GM12891 (cell line): ENCODE results near the gene CYP4F12.

Experiments used
- POLR2A ChIP-seq: IDR thresholded peaks from 2 replicates; pipeline ENCODE4 v1.6.1; 2011; ENCODE audit warnings: low read depth, low read length, control low read depth
- POLR2AphosphoS5 ChIP-seq: IDR thresholded peaks from 2 replicates; pipeline ENCODE4 v1.6.1; 2011; ENCODE audit warnings: low read depth, low read length, control low read depth
- POU2F2 ChIP-seq: IDR thresholded peaks from 2 replicates; pipeline ENCODE4 v1.6.1; 2011; ENCODE audit warnings: low read depth, mild to moderate bottlenecking, control low read depth, low read length, moderate library complexity
- SPI1 ChIP-seq: IDR thresholded peaks from 2 replicates; pipeline ENCODE4 v1.6.1; 2011; ENCODE audit warnings: low read depth, low read length, control low read depth
- TAF1 ChIP-seq: IDR thresholded peaks from 2 replicates; pipeline ENCODE4 v1.6.1; 2011; ENCODE audit warnings: low read depth, low read length, control low read depth

- TF ChIP-seq POLR2AphosphoS5 (no peak), POLR2A (no peak), TAF1 (no peak), POU2F2 (no peak), SPI1 (no peak)
Measured at GRCh38 chr19:15639596-15639995, 33.3 kb upstream of the CYP4F12 start.
